LHCN-M2 (cell line): Measurements from ENCODE around the gene SPEF2. TPM values are rescaled to one million over a fixed set of nuclear protein-coding genes. Genes with fewer than 3 reads are reported as not detected.
A peak's percentile ranks its signal among the peaks of the same experiment; 100 is the strongest.

Experiments used
- DNase-seq: peaks from one replicate; pipeline ENCODE4 v3.0.0-alpha.2; 2012; ENCODE audit warnings: low read depth
- total RNA-seq: library from RNA; depleted of rRNA; stranded (reverse); fragments of >200 nt; gene quantifications from 2 replicates; pipeline ENCODE4 v1.2.3, GENCODE V29; 2014

Gene SPEF2
- total RNA-seq, 1 experiment from 2014 or later = 1.9 TPM

GRCh38 chr5:35717718-35718117 lies 100.1 kb downstream of the SPEF2 start:
- DNase-seq = no peak

GRCh38 chr5:35735718-35736117 lies 118.1 kb downstream of the SPEF2 start:
- no peak for DNase-seq

- DNase-seq = peak; percentile 3
These were observed 118.6 kb downstream of the SPEF2 start for GRCh38 chr5:35736280-35736679.

- DNase-seq = peak; percentile 19
These were observed 123.6 kb downstream of the SPEF2 start for GRCh38 chr5:35741126-35741716.

GRCh38 chr5:35741971-35742370 lies 124.3 kb downstream of the SPEF2 start:
- peak; percentile 22 for DNase-seq

GRCh38 chr5:35743644-35744043 lies 126.0 kb downstream of the SPEF2 start:
- no peak for DNase-seq

GRCh38 chr5:35745193-35745592 lies 127.5 kb downstream of the SPEF2 start:
- DNase-seq = no peak

GRCh38 chr5:35745660-35746059 lies 128.0 kb downstream of the SPEF2 start:
- DNase-seq = no peak

GRCh38 chr5:35752012-35752411 lies 134.3 kb downstream of the SPEF2 start:
- no peak for DNase-seq

GRCh38 chr5:35753500-35753899 lies 135.8 kb downstream of the SPEF2 start:
- DNase-seq = no peak

GRCh38 chr5:35754481-35754880 lies 136.8 kb downstream of the SPEF2 start:
- no peak for DNase-seq

GRCh38 chr5:35755966-35756365 lies 138.3 kb downstream of the SPEF2 start:
- no peak for DNase-seq

- no peak for DNase-seq
These were observed 140.6 kb downstream of the SPEF2 start for GRCh38 chr5:35758151-35758724.

GRCh38 chr5:35761541-35761940 lies 143.9 kb downstream of the SPEF2 start:
- DNase-seq = no peak

- DNase-seq = peak; percentile 44
These were observed 144.7 kb downstream of the SPEF2 start for GRCh38 chr5:35762368-35762767.

- no peak for DNase-seq
These were observed 148.3 kb downstream of the SPEF2 start for GRCh38 chr5:35765921-35766320.

GRCh38 chr5:35771300-35771699 lies 153.6 kb downstream of the SPEF2 start:
- DNase-seq = peak; percentile 79

GRCh38 chr5:35771839-35772238 lies 154.2 kb downstream of the SPEF2 start:
- DNase-seq = no peak

GRCh38 chr5:35773967-35774366 lies 156.3 kb downstream of the SPEF2 start:
- DNase-seq = peak; percentile 43

GRCh38 chr5:35776757-35777156 lies 159.1 kb downstream of the SPEF2 start:
- no peak for DNase-seq

GRCh38 chr5:35777358-35778087 lies 159.9 kb downstream of the SPEF2 start:
- peak; percentile 83 for DNase-seq

- DNase-seq = no peak
These were observed 160.7 kb downstream of the SPEF2 start for GRCh38 chr5:35778259-35778769.

GRCh38 chr5:35780236-35780635 lies 162.6 kb downstream of the SPEF2 start:
- DNase-seq = no peak
